Upper lobe of left lung (tissue), 6 donors: Measurements from ENCODE around the gene BAHD1. TPM values are rescaled to one million over a fixed set of nuclear protein-coding genes. Genes with fewer than 3 reads are reported as not detected.

ENCODE experiments used
- ATAC-seq, 2 donors: fragments of 200-7000 bp; cut with Tn5 transposase; one replicate each; pipeline ENCODE4 v1.9.1; 2022; ENCODE audit warnings: mild to moderate bottlenecking in 2 of 2, moderate library complexity in 2 of 2; ENCODE audit not compliant: low FRiP score in 2 of 2
- DNase-seq, 2 donors: peaks; one replicate each; pipeline ENCODE4 v3.0.0-alpha.2; 2019 to 2020
- H3K27ac ChIP-seq, 4 donors: fragments of 200-600 bp; sonication (generic); one replicate each; pipeline ENCODE4 v1.5.1; 2016 to 2019
- H3K27me3 ChIP-seq, 4 donors: fragments of 200-600 bp; sonication (generic); one replicate each; pipeline ENCODE4 v1.5.1; 2017 to 2019
- H3K36me3 ChIP-seq, 4 donors: fragments of 200-600 bp; sonication (generic); one replicate each; pipeline ENCODE4 v1.5.1; 2016 to 2019
- H3K4me1 ChIP-seq, 4 donors: fragments of 200-600 bp; sonication (generic); one replicate each; pipeline ENCODE4 v1.5.1; 2018 to 2019
- H3K4me3 ChIP-seq, 4 donors: fragments of 200-600 bp; sonication (generic); one replicate each; pipeline ENCODE4 v1.5.1; 2017 to 2019; ENCODE audit warnings: mild to moderate bottlenecking in 2 of 4, moderate library complexity in 1 of 4
- H3K9me3 ChIP-seq, 4 donors: fragments of 200-600 bp; sonication (generic); one replicate each; pipeline ENCODE4 v1.5.1; 2018 to 2019
- EP300 ChIP-seq, 4 donors: sonication (generic); formaldehyde crosslinking; IDR thresholded peaks; one replicate each; pipeline ENCODE4 v1.5.1; 2017; ENCODE audit warnings: antibody characterized with exemption in 4 of 4, control low read depth in 2 of 4
- POLR2A ChIP-seq, 4 donors: fragments of 450-650 bp; IDR thresholded peaks; one replicate each; pipeline ENCODE4 v1.5.1; 2016 to 2017; ENCODE audit warnings: antibody characterized with exemption in 4 of 4, mild to moderate bottlenecking in 2 of 4
- POLR2AphosphoS5 ChIP-seq, 2 donors: sonication (generic); formaldehyde crosslinking; IDR thresholded peaks; one replicate each; pipeline ENCODE4 v1.5.1; 2017; ENCODE audit warnings: antibody characterized with exemption in 2 of 2
- WGBS, 2 donors: methylation state at CpG; one replicate each; pipeline ENCODE4 v1.1.5; 2017 to 2018; 5-methylcytosine and 5-hydroxymethylcytosine counted together
- total RNA-seq, 6 donors: library from RNA; depleted of rRNA in 4 of 6; stranded (reverse); fragments of >200 nt in 4 of 6; gene quantifications; one replicate each; pipeline versions ENCODE4 v1.1.0 to v1.2.1, GENCODE V29; 2016 to 2021
- TF ChIP-seq, protein P1 (sequence below), 6 experiments: fragments of 450-650 bp in 4 of 6; fragments of 200-600 bp in 2 of 6; sonication (generic) in 2 of 6; IDR thresholded peaks; one replicate each; pipeline ENCODE4 v1.5.1; 2016 to 2019; ENCODE audit warnings: antibody characterized with exemption in 6 of 6
- donor health status: DM: no; HTN: no; CAD: no; lungs with moderate emphysema.
- donor health status: DM: no; HTN: yes; CAD: no; lungs with severe emphysema.

BAHD1 gene
- total RNA-seq, 6 donors from 2014 or later = 21.0 to 36.9 (median 28.5) TPM

DNA sequence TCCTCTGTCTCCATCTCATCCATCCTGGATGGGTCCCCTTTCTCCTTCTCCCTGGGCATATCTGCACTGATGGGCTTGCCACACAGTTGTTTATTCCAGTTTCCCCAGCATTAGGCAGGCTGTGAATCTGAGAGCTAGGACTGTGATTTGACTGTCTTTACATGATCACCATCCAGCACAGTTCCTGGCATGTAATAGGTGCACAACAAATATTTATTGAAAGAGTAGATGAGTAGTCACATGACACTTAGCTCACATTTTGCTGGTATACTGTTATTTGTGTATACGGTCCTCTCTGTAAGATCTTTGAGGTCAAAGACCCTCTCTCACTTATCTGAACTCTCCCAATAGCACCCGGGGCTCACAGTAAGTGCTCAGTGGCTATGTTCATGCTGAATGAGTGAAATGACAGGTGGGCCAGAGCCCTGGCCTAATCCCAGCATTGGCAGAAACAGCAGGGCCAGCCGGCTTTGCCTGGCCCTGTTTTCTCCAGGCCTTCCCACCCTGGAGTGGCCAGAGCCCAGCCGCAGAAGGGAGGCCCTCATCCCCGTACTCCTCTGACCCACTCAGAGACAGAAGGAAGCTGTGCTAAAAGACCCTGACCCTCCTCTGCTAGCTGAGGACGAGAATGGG is 16.2 kb upstream of the BAHD1 start:
- H3K9me3 ChIP-seq = no peaks in the 10 kb centered on the region
- H3K4me3 ChIP-seq = no peak overlapping the region
- no peak for DNase-seq
- ATAC-seq = no peak
- TF ChIP-seq, protein P1, sequence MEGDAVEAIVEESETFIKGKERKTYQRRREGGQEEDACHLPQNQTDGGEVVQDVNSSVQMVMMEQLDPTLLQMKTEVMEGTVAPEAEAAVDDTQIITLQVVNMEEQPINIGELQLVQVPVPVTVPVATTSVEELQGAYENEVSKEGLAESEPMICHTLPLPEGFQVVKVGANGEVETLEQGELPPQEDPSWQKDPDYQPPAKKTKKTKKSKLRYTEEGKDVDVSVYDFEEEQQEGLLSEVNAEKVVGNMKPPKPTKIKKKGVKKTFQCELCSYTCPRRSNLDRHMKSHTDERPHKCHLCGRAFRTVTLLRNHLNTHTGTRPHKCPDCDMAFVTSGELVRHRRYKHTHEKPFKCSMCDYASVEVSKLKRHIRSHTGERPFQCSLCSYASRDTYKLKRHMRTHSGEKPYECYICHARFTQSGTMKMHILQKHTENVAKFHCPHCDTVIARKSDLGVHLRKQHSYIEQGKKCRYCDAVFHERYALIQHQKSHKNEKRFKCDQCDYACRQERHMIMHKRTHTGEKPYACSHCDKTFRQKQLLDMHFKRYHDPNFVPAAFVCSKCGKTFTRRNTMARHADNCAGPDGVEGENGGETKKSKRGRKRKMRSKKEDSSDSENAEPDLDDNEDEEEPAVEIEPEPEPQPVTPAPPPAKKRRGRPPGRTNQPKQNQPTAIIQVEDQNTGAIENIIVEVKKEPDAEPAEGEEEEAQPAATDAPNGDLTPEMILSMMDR (IDR thresholded peaks at IDR 0.05) = no peak
- TF ChIP-seq POLR2A (IDR thresholded peaks at IDR 0.05) (no peak), EP300 (IDR thresholded peaks at IDR 0.05) (no peak), POLR2AphosphoS5 (IDR thresholded peaks at IDR 0.05) (no peak)
- peaks cover 0 to 6% (median 0%) of the 10 kb centered on the region in 4 donors for H3K36me3 ChIP-seq
- H3K4me1 ChIP-seq = peaks cover 9 to 20% (median 17%) of the 10 kb centered on the region in 4 donors
- H3K27ac ChIP-seq = no peak overlapping the region
- H3K27me3 ChIP-seq = no peaks in the 10 kb centered on the region
- WGBS, 2 donors = 85 to 88% methylated on average over 5 to 6 of the region's 6 CpGs

GRCh38 chr15:40425681-40426080 is 15.1 kb upstream of the BAHD1 start:
- peaks cover 0 to 6% (median 0%) of the 10 kb centered on the region in 4 donors for H3K36me3 ChIP-seq
- DNase-seq (no peak), ATAC-seq (no peak)
- WGBS, 2 donors = 95 to 99% methylated on average over 5 of the region's 5 CpGs
- TF ChIP-seq, protein P1 (IDR thresholded peaks at IDR 0.05) = no peak
- no peak for TF ChIP-seq POLR2AphosphoS5 (IDR thresholded peaks at IDR 0.05)
- TF ChIP-seq POLR2A (IDR thresholded peaks at IDR 0.05) = no peak
- TF ChIP-seq EP300 (IDR thresholded peaks at IDR 0.05) = no peak
- no peak overlapping the region for H3K27ac ChIP-seq
- no peaks in the 10 kb centered on the region for H3K27me3 ChIP-seq
- H3K4me3 ChIP-seq = no peak overlapping the region
- H3K4me1 ChIP-seq = peaks cover 9 to 16% (median 14%) of the 10 kb centered on the region in 4 donors
- H3K9me3 ChIP-seq = no peaks in the 10 kb centered on the region

DNA sequence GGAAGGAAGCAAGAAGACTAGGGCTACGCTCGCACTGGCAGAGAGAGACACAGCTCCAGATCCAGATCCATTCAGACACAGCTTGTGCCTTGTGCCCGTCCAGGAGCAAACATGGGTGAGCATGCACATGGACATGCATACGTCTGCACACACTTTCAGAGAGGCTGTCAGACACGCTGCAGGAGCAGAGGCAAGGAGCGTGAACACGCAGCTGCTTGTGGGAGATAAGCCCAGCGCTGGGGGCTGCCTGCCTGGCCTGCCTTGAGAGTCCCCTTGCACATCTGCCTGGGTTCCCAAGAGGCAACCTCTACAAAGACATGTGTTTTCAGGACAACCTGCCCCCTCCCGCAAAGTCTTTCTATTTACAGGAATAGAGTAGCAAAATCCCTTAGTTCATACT is 13.6 kb upstream of the BAHD1 start:
- ATAC-seq (no peak), DNase-seq (no peak)
- TF ChIP-seq POLR2A (IDR thresholded peaks at IDR 0.05) = no peak
- TF ChIP-seq, protein P1 (IDR thresholded peaks at IDR 0.05) = no peak
- TF ChIP-seq POLR2AphosphoS5 (IDR thresholded peaks at IDR 0.05) = no peak
- TF ChIP-seq EP300 (IDR thresholded peaks at IDR 0.05) = no peak
- Histone ChIP-seq H3K36me3 (peaks cover 0 to 6% (median 0%) of the 10 kb centered on the region in 4 donors), H3K27ac (no peak overlapping the region), H3K4me1 (peaks cover 0 to under 1% (median 0%) of the 10 kb centered on the region in 4 donors), H3K9me3 (no peaks in the 10 kb centered on the region), H3K27me3 (no peaks in the 10 kb centered on the region), H3K4me3 (no peak overlapping the region)
- 89 to 97% methylated on average over 7 to 8 of the region's 9 CpGs for WGBS, 2 donors

GRCh38 chr15:40428185-40428584 is 12.6 kb upstream of the BAHD1 start:
- Histone ChIP-seq H3K4me1 (no peaks in the 10 kb centered on the region), H3K36me3 (peaks cover 0 to 6% (median 0%) of the 10 kb centered on the region in 4 donors), H3K27me3 (no peaks in the 10 kb centered on the region), H3K9me3 (no peaks in the 10 kb centered on the region), H3K27ac (no peak overlapping the region), H3K4me3 (no peak overlapping the region)
- WGBS, 2 donors = 65 to 83% methylated on average over 4 of the region's 4 CpGs
- peak in 1 of 2 donors; percentile 43 for DNase-seq
- ATAC-seq = no peak
- TF ChIP-seq POLR2AphosphoS5 (IDR thresholded peaks at IDR 0.05) = no peak

- no peaks in the 10 kb centered on the region for H3K27me3 ChIP-seq
- H3K36me3 ChIP-seq = peaks cover 0 to 6% (median 0%) of the 10 kb centered on the region in 4 donors
- ATAC-seq (no peak), DNase-seq (no peak)
- H3K27ac ChIP-seq = no peak overlapping the region
- no peak overlapping the region for H3K4me3 ChIP-seq
- WGBS, 2 donors = 85 to 92% methylated on average over 10 of the region's 10 CpGs
- H3K4me1 ChIP-seq = no peaks in the 10 kb centered on the region
- H3K9me3 ChIP-seq = no peaks in the 10 kb centered on the region
- TF ChIP-seq, protein P1 (IDR thresholded peaks at IDR 0.05) = no peak
- no peak for TF ChIP-seq POLR2A (IDR thresholded peaks at IDR 0.05)
- TF ChIP-seq POLR2AphosphoS5 (IDR thresholded peaks at IDR 0.05) = no peak
- TF ChIP-seq EP300 (IDR thresholded peaks at IDR 0.05) = no peak
These were observed 11.6 kb upstream of the BAHD1 start for GRCh38 chr15:40429068-40429710.
